HG02852 (cell line): ENCODE data around the gene SERPINE3.
A peak's percentile ranks its signal among the peaks of the same experiment; 100 is the strongest.

Experiments
- ATAC-seq: cut with Tn5 transposase; IDR thresholded peaks from one replicate; pipeline ENCODE4 v1.9.1; 2021; ENCODE audit warnings: mild to moderate bottlenecking, moderate library complexity; ENCODE audit not compliant: unreplicated experiment

Gene SERPINE3

DNA sequence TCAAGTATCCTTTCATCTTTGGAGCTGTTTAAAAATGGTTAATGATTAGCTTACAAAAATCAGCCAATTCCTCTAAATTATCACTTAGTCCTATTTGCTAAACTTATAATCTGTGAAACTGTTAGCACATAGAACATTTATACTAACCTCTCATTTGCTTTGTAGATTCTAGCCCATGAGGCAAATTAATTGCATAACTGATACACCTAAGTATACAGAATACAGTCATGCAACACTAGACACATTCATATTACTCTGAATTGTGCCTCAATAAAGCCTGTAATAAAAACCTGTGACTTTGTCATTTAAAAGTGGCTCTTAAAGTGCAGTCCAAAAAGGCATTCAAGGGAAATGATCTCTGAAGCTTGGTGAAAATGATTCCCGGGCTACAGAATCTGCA lies 21.0 kb downstream of the SERPINE3 start:
- ATAC-seq: no peak

- no peak for ATAC-seq
These were observed 21.6 kb downstream of the SERPINE3 start for GRCh38 chr13:51361106-51361505.

GRCh38 chr13:51363625-51364024 lies 24.1 kb downstream of the SERPINE3 start:
- no peak for ATAC-seq

- no peak for ATAC-seq
These were observed 25.0 kb downstream of the SERPINE3 start for GRCh38 chr13:51364404-51365008.

DNA sequence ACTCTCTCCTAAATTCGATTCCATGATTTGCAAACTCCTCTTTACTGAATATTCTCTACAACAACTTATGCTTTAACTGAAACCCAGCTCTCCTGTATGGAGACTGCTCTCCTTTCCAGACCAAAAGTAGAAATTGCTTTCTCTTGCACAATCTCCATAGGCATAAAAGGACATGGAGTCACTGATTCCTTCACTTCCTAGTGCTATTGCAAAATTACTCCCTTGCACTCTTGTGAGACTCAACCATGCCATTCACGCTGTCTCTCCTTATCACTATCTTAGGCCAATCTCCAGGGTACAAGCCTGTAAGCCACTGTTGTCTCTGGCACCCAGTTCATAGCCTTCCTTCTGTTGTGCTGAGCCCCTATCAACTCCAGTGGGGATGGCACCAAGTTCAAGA lies 30.6 kb downstream of the SERPINE3 start:
- ATAC-seq: no peak

DNA sequence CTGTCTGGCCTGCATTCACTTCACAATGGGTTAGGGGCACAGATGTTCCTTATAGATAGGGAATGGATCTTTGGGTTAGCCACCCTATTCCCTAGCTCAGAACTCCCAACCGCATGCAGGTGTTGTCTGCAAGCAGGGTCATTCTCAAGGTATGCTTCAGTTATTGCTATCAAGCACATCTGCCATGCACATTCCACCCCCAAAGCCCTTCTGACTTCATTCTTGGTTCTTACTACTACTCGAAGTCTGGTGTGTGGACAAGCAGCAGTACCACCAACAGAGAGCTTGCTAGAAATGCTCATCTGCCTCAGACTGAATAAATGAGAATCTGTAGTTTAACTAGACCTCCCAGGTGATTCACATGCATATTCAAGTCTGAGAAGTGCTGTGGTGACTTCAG lies 31.3 kb downstream of the SERPINE3 start:
- ATAC-seq: no peak

DNA sequence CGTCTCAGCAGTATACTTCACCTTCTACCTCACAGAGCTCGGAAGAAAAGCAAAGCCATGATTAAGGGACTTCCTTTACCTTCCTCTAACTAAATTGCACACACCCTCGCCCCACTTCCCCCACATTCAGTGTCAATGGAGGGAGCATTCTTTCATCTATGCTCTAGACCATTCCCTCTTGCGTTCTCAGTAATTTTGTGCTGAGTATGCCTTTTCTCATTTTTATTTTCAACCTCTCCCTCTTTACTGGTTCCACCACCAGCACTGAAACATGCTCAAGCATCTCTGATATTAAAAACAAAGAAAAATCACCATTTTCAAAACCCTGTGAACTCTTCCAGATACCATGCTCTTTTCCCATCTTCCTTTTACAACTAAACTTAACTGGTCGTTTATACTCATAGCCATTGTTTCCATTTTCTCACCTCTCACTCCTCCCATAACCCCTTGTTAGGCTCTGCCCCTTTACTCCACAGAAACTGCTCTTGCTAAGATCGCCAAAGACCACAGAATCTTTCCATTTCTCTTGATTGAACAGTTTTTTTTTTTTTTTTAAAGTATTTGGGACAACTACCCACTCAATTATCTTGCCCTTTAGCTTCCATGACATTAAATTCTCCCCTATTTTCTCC lies 32.4 kb downstream of the SERPINE3 start:
- ATAC-seq: no peak

DNA sequence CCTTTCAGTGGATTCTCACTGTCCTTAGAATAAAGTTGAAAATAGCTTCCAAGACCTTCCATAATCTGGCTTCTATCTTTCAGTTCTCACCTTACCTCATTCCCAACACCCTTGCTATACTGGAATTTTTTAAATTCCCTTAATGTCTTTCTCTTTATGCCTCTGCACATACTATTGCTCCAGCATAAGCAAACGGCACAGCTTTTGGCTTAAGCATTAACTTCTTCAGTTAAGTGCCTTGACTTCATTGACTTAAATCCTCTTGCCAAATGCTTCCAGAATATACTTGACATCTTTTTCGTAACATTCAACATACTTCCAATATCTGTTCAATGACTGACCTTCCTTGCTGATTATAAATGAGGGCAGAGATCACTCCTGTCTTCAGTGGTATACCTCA lies 34.0 kb downstream of the SERPINE3 start:
- no peak for ATAC-seq

DNA sequence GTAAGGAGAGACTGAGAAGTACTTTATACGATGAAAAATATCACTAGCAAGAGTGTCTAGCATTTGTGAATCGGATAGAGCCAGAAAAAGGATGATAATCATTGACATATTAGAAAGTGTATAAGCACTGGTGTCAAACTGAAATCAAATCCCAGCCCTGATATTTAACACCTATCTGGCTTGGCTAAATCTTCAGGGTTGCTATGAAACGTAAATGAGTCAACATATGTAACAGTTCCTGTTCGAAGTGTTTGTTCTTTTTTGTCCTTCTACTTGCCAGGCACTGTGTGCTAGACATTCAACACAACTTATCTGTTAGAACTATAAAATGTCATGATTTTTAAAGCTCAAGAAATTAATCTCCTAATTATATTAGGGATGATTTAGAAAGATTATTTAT lies 40.8 kb downstream of the SERPINE3 start:
- no peak for ATAC-seq

DNA sequence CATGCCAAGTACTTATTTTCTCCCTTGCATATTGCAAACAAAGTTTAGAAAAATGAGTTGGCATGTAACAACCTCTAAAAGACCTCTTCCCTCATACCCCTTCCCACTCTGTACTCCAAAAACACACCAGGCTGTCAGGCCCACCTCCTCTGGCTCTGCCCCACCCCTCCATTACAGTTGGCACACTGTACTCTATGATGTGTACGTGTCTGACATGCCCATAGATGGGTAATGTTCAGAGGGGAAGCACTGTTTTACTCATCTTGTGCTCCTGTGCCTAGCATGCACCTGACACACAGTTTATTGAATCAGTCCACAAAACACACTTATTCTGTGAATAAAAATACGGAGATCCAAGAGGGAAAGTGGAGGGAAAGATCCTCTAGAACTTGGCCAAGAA lies 45.6 kb downstream of the SERPINE3 start:
- ATAC-seq: no peak

DNA sequence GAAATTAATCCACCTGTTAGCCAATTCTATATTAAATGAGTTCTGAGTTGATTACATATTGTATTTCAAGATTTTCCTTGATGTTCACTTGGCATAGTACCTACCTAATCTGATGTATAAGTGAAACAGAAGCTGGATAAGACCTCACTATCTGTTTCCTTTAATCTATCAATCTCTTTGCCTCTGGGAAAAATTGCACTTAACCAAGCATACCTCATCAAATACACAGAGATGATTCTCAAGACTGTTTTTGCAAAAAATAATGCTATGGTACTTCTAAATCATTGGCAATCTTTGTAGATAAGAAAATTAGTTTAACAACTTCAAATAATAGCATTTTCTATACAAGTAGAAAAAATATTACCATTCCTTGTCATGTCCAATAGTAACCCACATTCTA lies 55.2 kb downstream of the SERPINE3 start:
- ATAC-seq: no peak

DNA sequence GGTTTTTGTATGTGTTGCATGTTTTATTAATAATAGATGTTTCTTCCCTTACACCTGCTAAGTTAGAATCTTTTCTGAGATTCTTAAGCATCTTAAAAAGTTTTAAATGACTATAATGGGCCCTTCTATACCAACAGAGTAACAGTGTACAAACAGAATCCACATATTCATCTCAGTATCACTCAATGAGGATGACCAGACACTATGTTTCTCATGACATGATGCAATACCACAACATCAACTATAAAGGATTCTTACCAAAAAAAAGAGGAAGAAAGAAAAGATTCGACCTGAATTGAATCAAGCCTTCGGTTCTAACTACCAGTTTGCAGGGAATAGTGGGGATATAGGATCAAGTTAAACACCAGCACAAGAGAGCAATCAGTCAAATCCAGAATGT lies 56.9 kb downstream of the SERPINE3 start:
- ATAC-seq: peak; percentile 62

- ATAC-seq: no peak
These were observed 57.9 kb downstream of the SERPINE3 start for GRCh38 chr13:51397262-51397941.

DNA sequence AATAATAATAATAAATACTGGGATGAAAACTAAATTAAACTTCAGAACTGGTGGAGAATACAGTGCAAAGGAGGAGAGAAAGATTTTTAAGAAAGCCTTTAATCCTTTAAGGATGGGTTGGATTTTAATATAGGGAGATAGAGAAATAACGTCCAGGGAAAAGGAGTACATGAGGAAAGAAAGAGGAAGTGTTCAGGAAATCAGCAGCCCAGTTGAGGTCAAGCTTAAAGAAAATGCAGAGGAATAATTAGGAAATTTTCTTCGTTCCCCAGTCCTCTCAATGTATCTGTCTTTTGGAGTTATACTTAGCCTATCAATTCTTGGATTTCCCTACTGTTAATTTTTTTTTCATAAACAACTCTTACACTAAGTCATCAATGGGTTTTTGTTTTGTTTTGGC lies 65.7 kb downstream of the SERPINE3 start:
- no peak for ATAC-seq

GRCh38 chr13:51412431-51412830 lies 72.9 kb downstream of the SERPINE3 start:
- ATAC-seq: no peak
